Lower leg skin (tissue), 3 donors: ENCODE data around the gene BZW2.

Source experiments
- CTCF ChIP-seq, 3 donors: fragments of 450-650 bp; IDR thresholded peaks; one replicate each; pipeline ENCODE4 v1.5.1; 2016; ENCODE audit warnings: antibody characterized with exemption in 3 of 3, mild to moderate bottlenecking in 3 of 3, moderate library complexity in 2 of 3
- POLR2A ChIP-seq, 2 donors: fragments of 450-650 bp; IDR thresholded peaks; one replicate each; pipeline ENCODE4 v1.6.1; 2016 to 2017; ENCODE audit warnings: antibody characterized with exemption in 2 of 2, mild to moderate bottlenecking in 1 of 2, moderate library complexity in 1 of 2

GRCh38 chr7:16739863-16740622 is 94.1 kb downstream of the BZW2 start:
- TF ChIP-seq CTCF (IDR thresholded peaks at IDR 0.05) (no peak), POLR2A (IDR thresholded peaks at IDR 0.05) (no peak)
